DMS153 treated with DMSO at 0.1 percent for 48 hours (cell line): ENCODE data around the gene ADGRB2.

Experiments used
- DNase-seq: peaks from one replicate; lab custom pipeline; 2025; ENCODE audit not compliant: unreplicated experiment; lab: John Stamatoyannopoulos, UW

ADGRB2 gene

DNA sequence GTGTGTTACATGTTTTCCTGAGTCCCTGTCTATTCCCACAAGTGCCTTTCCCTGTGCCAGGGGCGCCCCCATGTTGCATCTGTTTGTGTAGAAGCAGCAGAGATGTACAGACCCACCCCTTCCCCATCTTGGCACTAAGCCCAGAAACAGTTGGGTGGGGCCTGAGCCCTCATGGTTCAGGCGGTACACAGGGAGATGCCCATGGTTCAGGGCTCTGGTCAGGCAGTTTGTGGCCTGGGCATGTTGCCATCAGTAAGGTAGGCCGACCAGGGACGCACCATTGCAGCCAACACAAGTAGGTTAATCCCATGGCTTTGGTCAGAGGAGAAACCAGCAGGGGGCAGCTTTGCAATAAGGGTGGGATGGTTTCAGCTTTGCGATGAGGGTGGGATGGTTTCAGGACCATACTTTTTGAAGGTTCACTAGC is 914 bp upstream of the ADGRB2 start:
- peak; percentile 84 for DNase-seq

DNA sequence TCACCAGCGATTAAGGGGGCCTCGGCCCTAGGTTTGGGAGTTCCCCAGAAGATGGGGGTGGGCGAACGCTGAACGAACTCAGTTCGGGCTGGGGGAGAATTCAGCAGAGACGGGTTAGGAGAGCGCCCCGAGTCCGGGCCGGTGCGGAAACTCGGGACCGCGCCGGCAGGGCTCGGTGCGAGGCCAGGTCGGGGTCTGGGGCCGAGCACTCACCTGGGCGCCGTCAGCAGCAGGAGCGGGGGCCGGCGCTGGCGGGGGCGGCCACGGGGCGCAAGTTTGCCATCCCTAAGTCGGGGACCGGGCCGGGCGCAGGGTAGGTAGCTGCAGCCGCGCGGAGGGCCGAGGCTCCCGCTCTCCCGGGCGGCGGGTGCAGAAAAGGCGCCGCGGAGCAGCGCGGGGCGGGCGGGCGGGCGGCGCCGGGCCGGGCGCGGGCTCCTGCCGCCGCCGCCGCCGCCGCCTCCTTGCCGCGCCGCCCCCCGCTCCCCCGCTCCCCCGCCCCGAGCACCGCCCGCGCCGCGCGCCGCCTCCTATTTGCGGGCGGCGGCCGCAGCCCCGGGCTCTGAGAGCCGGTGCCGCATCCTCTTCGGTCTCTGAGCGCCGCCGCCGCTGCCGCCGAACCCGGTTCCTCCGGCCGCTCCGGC is 349 bp downstream of the ADGRB2 start:
- no peak for DNase-seq

DNA sequence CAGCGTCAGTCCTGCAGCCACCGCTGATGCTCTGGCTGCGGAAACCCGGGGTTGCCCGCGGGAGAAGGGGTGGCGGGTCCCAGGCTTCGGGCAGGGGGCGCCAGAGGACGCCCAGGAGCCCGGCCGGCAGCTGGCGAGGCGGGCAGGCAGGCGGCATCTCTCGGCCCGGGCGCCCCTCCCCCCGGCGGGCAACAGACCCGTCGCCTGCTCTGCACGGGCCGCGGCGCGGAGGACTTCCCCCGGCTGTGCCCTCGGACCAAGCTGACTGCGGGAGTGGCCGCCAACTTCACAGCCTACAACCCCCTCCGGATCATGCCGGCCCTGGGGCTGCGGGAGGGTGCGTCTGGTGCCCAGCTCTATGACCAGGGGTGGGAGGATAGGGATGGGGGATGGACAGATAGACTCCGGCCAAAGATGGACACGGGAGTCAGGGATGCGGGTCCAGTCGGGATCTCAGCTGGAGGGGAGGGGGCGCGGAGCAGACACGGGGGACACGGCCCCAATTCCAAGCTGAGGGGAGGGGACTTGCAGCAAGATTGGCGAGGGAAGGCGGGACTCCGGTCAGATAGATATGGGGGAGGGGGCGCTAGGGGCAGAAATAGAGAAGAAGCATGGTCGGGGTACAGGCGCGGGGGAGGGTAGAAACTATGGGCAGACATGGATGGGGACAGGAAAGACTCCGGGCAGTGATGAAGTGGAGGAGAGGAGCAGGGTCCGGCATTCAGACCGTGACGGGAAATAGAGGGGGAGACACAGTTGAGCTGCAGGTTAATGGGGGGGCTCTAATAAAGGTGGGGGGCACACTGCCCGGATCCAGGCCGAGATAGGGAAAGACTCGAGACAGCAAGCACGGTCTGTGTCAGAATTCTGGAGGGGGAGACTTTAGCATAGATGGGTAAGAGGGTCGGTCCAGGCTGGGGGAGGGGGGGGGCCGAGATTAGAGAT is 1.1 kb downstream of the ADGRB2 start:
- peak; percentile 98 for DNase-seq

DNA sequence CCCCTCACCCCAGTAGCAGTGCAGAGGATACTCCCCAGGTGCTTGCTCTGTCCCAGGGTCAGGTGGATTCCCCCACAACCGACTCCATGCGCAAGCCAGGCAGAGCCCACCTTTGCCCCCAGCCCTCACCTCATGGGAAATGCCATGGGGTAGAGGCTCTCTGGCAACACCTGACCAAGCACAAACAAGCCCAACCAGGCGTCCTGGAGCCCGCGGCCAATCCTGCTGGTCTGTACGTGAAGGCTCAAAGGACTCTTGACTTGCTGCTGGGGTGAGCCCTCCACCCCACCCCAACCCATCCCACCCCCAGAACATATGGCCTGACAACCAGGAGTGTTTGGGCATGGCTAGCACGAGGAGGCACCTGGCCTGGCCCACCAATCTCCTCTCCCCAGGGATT is 1.8 kb downstream of the ADGRB2 start:
- DNase-seq: no peak

- no peak for DNase-seq
Measured at GRCh38 chr1:31761883-31762282, 2.3 kb downstream of the ADGRB2 start.

- peak; percentile 92 for DNase-seq
Measured at GRCh38 chr1:31760471-31761470, 3.4 kb downstream of the ADGRB2 start.

GRCh38 chr1:31759298-31760023 is 4.7 kb downstream of the ADGRB2 start:
- no peak for DNase-seq

DNA sequence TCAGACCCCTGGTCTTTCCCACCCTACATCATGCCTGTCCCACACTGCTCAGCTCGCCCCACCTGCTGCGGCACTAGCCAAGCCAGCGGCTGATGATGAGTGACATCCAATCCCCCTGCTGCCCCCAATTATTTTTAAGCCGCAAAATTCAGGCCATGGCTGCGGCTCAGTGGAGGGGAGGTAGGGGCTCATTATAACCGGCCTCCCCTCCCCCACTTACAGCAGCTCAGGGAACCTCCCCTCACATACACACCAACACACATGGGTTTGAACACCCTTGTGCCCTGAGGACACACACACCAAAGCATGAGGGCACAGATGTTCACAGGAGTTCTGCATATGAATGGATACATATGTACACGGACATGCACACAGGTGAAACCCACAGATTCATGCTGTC is 5.3 kb downstream of the ADGRB2 start:
- no peak for DNase-seq

DNA sequence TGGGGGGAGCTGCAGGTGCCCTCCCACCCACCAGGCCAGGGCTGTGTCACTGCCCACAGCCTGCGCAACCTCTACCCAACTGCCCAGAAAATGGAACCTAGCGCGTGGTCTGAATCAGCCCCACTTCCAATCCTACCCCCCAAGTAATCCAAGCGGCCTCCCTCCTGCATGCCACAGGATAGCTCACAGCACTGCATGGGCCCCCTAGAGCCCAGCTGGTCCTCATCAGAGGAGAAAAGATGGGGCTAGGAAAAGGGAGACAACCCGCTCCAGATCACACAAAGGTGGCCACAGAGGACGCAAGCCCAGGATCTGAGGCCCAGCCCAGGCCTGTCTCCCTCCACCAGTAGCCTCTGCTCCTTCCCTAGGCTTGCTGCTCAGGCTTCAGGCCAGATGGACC is 6.2 kb downstream of the ADGRB2 start:
- DNase-seq: no peak

DNA sequence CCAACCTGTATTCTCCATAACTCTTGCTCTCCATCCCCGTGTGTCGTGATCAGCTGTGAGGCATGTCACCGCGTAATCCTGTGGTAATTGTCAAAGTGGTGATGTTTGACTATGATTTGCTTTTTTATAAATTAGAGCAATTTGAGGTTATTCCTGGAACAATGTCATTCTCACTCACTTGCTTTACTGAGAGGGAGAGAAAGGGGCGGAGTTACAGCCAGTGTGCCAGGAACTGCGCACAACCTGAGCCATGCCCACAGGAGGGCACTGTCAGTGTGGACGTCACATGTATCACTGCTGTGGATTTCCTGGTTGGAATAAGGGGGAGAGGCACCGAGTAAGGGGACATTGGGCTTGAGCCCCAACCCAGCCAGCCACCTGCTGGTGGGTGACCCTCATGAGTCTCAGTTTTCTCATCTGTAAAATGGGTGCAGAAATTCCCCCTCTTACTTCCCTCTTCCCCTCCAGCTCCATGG is 6.9 kb downstream of the ADGRB2 start:
- DNase-seq: no peak

DNA sequence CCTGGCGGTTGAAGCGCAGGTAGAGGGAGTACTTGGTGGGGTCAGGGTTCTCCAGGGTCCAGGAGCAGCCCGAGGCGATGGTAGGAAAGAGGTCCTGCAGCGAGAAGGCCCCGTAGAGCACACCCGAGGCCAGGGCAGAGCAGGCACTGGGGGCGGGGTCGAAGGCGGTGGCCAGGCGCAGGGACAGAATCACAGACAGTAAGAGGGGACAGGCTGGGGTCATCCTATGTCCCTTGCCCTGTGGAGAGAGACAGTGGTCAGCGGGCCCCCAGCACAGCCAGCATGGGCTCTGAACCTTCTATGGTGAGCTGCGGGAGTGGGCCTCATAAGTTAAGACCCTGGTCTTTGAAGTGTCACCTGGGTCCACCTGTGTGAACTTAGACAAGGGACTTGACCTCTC is 7.6 kb downstream of the ADGRB2 start:
- no peak for DNase-seq

DNA sequence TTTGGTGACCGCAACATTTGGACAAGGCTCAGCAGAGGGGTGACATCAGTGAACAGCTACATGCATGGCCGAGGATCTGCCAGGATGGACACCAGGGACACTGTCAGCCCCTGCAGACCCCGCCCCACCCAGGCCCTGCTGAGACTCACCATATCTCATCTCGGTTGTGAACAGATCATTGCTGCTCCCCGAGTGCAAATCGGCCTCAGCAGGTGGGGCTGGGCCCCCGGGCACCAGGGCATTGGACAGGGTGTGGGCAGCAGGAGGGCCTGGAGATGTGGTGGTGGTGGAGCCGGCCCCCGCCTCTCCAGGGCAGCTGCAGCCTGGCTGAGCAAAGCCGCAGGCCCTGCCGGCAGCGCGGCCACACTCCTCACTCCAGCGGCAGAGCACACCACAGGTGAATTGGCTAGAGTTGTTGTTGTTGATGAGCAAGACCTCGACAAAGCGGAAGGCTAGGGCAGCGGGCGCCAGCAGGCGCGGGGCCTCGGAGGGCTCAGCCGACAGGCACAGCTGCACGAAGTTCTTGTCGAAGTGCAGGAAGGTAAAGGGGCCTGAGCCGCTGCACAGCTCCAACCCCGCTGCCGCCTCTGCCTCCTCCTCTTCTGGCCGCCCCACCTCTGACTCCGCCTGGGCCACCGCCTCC is 8.2 kb downstream of the ADGRB2 start:
- no peak for DNase-seq

GRCh38 chr1:31755197-31755611 is 8.9 kb downstream of the ADGRB2 start:
- no peak for DNase-seq

DNA sequence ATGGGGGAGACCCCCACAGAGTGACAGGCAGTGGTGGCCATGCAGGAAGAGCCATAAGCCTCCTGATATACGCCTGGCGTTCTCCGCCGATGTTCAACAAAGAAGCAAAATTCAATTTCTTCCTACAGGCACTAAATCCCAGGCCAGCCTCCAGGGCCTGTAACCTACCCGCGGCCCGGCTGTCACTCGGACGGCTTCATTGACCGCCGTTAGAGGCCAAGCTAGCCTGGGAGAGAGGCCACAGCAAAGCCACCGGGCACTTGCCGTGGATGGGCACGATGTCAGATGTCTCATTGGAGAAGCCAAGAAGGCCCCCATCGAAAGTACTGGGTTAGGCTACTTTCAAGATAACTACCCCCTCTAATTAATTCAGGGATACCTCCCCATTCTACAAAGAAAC is 9.7 kb downstream of the ADGRB2 start:
- no peak for DNase-seq

DNA sequence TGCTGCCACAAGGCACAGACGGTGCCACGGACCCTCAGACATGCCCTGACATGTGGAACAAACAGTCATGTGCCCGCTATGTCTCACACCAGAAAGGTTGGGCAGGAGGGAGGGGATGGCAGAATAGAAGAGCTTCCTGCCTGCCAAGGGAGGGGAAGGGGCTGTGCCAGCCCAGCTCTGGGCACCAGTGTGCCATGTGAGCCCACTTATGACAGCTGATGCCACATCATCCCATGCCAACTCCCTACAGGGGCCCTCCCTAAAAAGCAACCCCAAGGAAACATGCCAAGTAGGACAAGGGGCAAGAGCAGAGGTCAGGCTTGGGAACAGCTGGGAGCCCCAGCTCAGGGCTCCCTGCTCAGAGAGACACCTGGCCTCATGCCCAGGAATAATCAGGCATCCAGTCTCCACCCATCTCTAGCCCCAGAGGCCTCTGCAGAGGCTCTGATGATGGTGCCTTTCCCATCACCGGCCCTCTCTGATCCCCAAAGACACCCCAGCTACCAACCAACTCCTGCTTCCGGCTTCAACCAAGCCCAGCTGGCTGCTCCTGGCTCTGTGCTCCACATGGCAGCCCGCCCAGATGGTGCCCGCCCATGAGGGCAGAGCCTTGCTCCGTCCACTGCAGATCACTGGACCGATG is 10.3 kb downstream of the ADGRB2 start:
- peak; percentile 99 for DNase-seq

DNA sequence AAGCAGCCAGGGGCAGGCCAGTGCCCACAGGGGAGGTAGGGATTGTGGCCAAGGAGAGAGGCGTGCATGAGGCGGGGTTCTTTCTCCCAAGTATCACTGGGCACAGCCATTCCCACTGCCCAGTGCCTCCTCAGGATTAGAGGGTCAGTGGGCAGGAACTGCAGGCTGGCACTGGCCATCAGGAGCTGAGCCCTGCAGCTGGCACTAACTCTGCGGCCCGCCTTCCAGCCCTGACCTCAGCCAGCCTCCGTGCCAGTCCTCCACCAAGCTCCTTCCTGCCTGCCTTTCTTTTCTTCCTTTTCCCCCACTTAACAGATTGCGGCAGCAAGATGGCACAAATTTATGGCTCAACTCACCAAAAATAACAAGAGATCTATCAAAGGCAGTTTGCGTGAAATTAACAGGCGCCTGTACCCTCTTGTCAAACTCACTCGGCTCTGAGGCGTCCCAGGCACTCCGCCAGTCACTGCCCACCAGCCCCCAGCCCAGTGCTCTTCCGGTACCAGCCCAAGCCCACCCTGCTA is 11.1 kb downstream of the ADGRB2 start:
- no peak for DNase-seq

DNA sequence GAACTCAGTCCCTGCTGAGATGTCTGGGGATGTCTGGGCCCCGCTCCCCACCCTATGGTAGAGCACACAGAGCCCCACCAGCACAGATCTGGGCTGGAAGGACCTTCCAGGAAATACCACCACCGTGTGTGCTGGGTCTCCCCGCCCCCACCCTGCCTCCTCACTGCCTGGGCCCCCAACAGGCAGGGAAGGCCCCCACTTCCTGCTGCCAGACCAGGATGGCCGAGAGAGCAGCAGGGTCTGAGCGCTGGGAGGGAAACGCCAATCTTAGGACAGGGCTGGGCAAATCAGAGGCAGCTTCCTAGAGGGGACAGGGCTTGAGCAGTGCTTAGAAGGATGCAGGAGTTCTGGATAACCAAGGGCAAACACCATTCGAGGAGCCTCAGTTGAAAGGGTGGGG is 11.9 kb downstream of the ADGRB2 start:
- DNase-seq: no peak

DNA sequence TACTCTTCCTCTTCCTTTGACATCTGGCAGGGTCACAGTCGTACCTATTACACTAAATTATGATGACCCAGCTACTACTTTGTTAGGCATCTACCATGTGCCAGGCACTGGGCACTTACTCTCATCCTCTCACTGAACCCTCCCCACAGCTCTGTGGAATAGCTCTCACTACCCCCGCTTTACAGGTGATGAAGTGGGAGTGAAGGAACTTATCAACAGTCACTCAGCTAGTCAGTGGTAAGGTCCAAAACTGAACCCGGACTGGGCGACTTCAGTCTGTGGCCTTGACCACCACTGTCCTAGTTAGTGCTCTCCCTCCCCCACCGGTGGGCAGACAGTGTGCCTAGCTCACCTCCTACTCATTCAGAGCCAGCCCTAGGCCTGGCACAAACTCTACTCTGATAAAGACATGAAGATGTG is 12.3 kb downstream of the ADGRB2 start:
- no peak for DNase-seq

- DNase-seq: no peak
Measured at GRCh38 chr1:31750858-31751510, 13.2 kb downstream of the ADGRB2 start.
